Gastrocnemius medialis (tissue), 4 donors: ENCODE data around the gene INSYN2B.

Source experiments
- POLR2A ChIP-seq, 2 donors: fragments of 450-650 bp; IDR thresholded peaks; one replicate each; pipeline ENCODE4 v1.6.1; 2017; ENCODE audit warnings: antibody characterized with exemption in 2 of 2, mild to moderate bottlenecking in 2 of 2, moderate library complexity in 2 of 2
- TF ChIP-seq, protein P1 (sequence below), 5 experiments: fragments of 450-650 bp in 3 of 5; fragments of 200-600 bp in 2 of 5; sonication (generic) in 2 of 5; IDR thresholded peaks in 4 of 5; conservative IDR thresholded peaks in 1 of 5; 1 replicate in 4 of 5; 2 replicates in 1 of 5; pipeline ENCODE4 v1.5.1; 2016 to 2019; ENCODE audit warnings: antibody characterized with exemption in 5 of 5, mild to moderate bottlenecking in 3 of 5, moderate library complexity in 3 of 5

- TF ChIP-seq, protein P1, sequence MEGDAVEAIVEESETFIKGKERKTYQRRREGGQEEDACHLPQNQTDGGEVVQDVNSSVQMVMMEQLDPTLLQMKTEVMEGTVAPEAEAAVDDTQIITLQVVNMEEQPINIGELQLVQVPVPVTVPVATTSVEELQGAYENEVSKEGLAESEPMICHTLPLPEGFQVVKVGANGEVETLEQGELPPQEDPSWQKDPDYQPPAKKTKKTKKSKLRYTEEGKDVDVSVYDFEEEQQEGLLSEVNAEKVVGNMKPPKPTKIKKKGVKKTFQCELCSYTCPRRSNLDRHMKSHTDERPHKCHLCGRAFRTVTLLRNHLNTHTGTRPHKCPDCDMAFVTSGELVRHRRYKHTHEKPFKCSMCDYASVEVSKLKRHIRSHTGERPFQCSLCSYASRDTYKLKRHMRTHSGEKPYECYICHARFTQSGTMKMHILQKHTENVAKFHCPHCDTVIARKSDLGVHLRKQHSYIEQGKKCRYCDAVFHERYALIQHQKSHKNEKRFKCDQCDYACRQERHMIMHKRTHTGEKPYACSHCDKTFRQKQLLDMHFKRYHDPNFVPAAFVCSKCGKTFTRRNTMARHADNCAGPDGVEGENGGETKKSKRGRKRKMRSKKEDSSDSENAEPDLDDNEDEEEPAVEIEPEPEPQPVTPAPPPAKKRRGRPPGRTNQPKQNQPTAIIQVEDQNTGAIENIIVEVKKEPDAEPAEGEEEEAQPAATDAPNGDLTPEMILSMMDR (IDR thresholded peaks at IDR 0.05 in 4 of 5, conservative IDR thresholded peaks at IDR 0.05 in 1 of 5): no peak
- no peak for TF ChIP-seq POLR2A (IDR thresholded peaks at IDR 0.05)
These were observed 32.3 kb upstream of the INSYN2B start for GRCh38 chr5:170012622-170013021.
